Measurements from ENCODE around the gene HTR2A.
A peak's percentile ranks its signal among the peaks of the same experiment; 100 is the strongest.

Gene HTR2A

GRCh38 chr13:46893221-46893740, 3.6 kb downstream of the HTR2A start:
- Mint-ChIP-seq H3K4me1 (peaks cover 29% of the 10 kb centered on the region), H3K27me3 (ENCODE audit: low read depth, poor library complexity) (peaks cover 33% of the 10 kb centered on the region), H3K4me3 (peak overlapping the region; percentile 84), H3K27ac (no peak overlapping the region), H3K9me3 (no peaks in the 10 kb centered on the region), H3K36me3 (ENCODE audit: low read depth) (no peaks in the 10 kb centered on the region)
- no peak for DNase-seq
- no peak for TF ChIP-seq CTCF (IDR thresholded peaks at IDR 0.05)

- no peak for DNase-seq
- no peaks in the 10 kb centered on the region for H3K4me1 Mint-ChIP-seq
- H3K9me3 Mint-ChIP-seq: peaks cover 10% of the 10 kb centered on the region
- H3K27me3 Mint-ChIP-seq (ENCODE audit: low read depth, poor library complexity): no peaks in the 10 kb centered on the region
- no peak for TF ChIP-seq CTCF (IDR thresholded peaks at IDR 0.05)
- H3K4me3 Mint-ChIP-seq: no peak overlapping the region
- H3K27ac Mint-ChIP-seq: no peak overlapping the region
- no peaks in the 10 kb centered on the region for H3K36me3 Mint-ChIP-seq (ENCODE audit: low read depth)
Measured at GRCh38 chr13:46885018-46885417, 11.8 kb downstream of the HTR2A start.

GRCh38 chr13:46884531-46884930, 12.3 kb downstream of the HTR2A start:
- H3K4me3 Mint-ChIP-seq: no peak overlapping the region
- no peaks in the 10 kb centered on the region for H3K27me3 Mint-ChIP-seq (ENCODE audit: low read depth, poor library complexity)
- no peaks in the 10 kb centered on the region for H3K4me1 Mint-ChIP-seq
- no peak for TF ChIP-seq CTCF (IDR thresholded peaks at IDR 0.05)
- H3K27ac Mint-ChIP-seq: no peak overlapping the region
- peaks cover 10% of the 10 kb centered on the region for H3K9me3 Mint-ChIP-seq
- H3K36me3 Mint-ChIP-seq (ENCODE audit: low read depth): no peaks in the 10 kb centered on the region
- no peak for DNase-seq

- no peak for TF ChIP-seq CTCF (IDR thresholded peaks at IDR 0.05)
- Mint-ChIP-seq H3K9me3 (peaks cover 3% of the 10 kb centered on the region), H3K4me1 (peaks cover 6% of the 10 kb centered on the region), H3K36me3 (ENCODE audit: low read depth) (no peaks in the 10 kb centered on the region), H3K27me3 (ENCODE audit: low read depth, poor library complexity) (peaks cover 7% of the 10 kb centered on the region), H3K27ac (no peak overlapping the region), H3K4me3 (no peak overlapping the region)
- no peak for DNase-seq
Measured at GRCh38 chr13:46881621-46882020, 15.2 kb downstream of the HTR2A start.

GRCh38 chr13:46874006-46874405, 22.8 kb downstream of the HTR2A start:
- H3K4me1 Mint-ChIP-seq: peaks cover 6% of the 10 kb centered on the region
- H3K27me3 Mint-ChIP-seq (ENCODE audit: low read depth, poor library complexity): peaks cover 10% of the 10 kb centered on the region

More at GRCh38 chr13:46874006-46874405, 22.8 kb downstream of the HTR2A start:
- no peak overlapping the region for H3K27ac Mint-ChIP-seq
- no peak for DNase-seq
- no peak for TF ChIP-seq CTCF (IDR thresholded peaks at IDR 0.05)
- H3K9me3 Mint-ChIP-seq: no peaks in the 10 kb centered on the region
- H3K36me3 Mint-ChIP-seq (ENCODE audit: low read depth): no peaks in the 10 kb centered on the region
- no peak overlapping the region for H3K4me3 Mint-ChIP-seq
